ENCODE results near the gene FES. TPM values are rescaled to one million over a fixed set of nuclear protein-coding genes. Genes with fewer than 3 reads are reported as not detected.

Gene FES
- total RNA-seq, 1 experiment from 2014 or later = 6.7 TPM

GRCh38 chr15:90866800-90867199, 17.5 kb upstream of the FES start:
- Histone ChIP-seq H3K27ac (ENCODE audit: insufficient read length, low read depth, low read length) (no peak overlapping the region), H3K23ac (ENCODE audit: insufficient read length, low read depth, low read length) (no peak overlapping the region), H3K9ac (ENCODE audit: extremely low read depth, insufficient read length, low read length) (no peak overlapping the region), H3K56ac (ENCODE audit: insufficient read length, low read depth, low read length) (no peak overlapping the region), H3K9me3 (ENCODE audit: control insufficient read depth, low read depth, low read length) (no peaks in the 10 kb centered on the region), H3K79me2 (ENCODE audit: insufficient read depth, low read length) (no peaks in the 10 kb centered on the region), H2BK120ac (ENCODE audit: low read depth, low read length, poor library complexity, severe bottlenecking) (no peak overlapping the region), H4K8ac (replicated peaks; ENCODE audit: insufficient read length, low read depth, low read length) (no peak overlapping the region), H3K4me2 (ENCODE audit: insufficient read depth, insufficient read length, low read length) (no peak overlapping the region), H3K4me1 (ENCODE audit: insufficient read depth, low read length) (peaks cover 3% of the 10 kb centered on the region; the same call in 1 of the 2 replicates), H3K14ac (ENCODE audit: insufficient read depth, low read length) (no peak overlapping the region), H3K23me2 (ENCODE audit: insufficient read length, low read depth, low read length, poor library complexity, severe bottlenecking) (peaks cover 4% of the 10 kb centered on the region), H2AFZ (ENCODE audit: low read length) (no peak overlapping the region), H2BK5ac (ENCODE audit: insufficient read length, low read length) (no peak overlapping the region), H3K79me1 (ENCODE audit: insufficient read depth, low read depth, low read length, poor library complexity, severe bottlenecking) (no peaks in the 10 kb centered on the region), H4K5ac (ENCODE audit: insufficient read length, low read depth, low read length) (no peak overlapping the region), H4K91ac (ENCODE audit: insufficient read length, low read depth, low read length) (no peak overlapping the region), H2AK5ac (ENCODE audit: insufficient read length, low read length) (no peak overlapping the region), H3K4ac (ENCODE audit: low read depth, low read length) (no peak overlapping the region), H4K20me1 (ENCODE audit: control insufficient read depth, insufficient read depth, insufficient read length) (no peaks in the 10 kb centered on the region), H3K18ac (ENCODE audit: insufficient read length, low read depth, low read length) (no peak overlapping the region), H3K27me3 (ENCODE audit: insufficient read depth, low read length) (no peaks in the 10 kb centered on the region), H2BK20ac (ENCODE audit: low read depth, low read length, poor library complexity, severe bottlenecking) (no peak overlapping the region), H2BK12ac (ENCODE audit: insufficient read length, low read depth, low read length) (no peak overlapping the region), H2BK15ac (ENCODE audit: low read depth, low read length) (no peak overlapping the region), H3T11ph (ENCODE audit: low read length) (no peak overlapping the region)
- no peak for DNase-seq
- peaks cover 33 to 38% of the 10 kb centered on the region in 2 experiments for H3K4me1 Mint-ChIP-seq
- no peak overlapping the region for H3K4me3 Mint-ChIP-seq
- H3K27ac Mint-ChIP-seq = no peak overlapping the region; a peak in 1 of 7 replicates
- H3K9me3 Mint-ChIP-seq = peaks cover 0 to 2% of the 10 kb centered on the region in 2 experiments; a peak in 2 of 5 replicates
- no peaks in the 10 kb centered on the region for H3K27me3 Mint-ChIP-seq (ENCODE audit: low read depth)
- WGBS (ENCODE audit: extremely low coverage, insufficient read length, low lambda C conversion rate) = no CpG with 5 or more reads among the region's 3 CpGs
- H3K36me3 Mint-ChIP-seq (ENCODE audit: insufficient read depth in 1 of 3, low read depth in 3 of 3) = no peaks in the 10 kb centered on the region; a peak in 1 of 7 replicates
- TF ChIP-seq, protein P1, sequence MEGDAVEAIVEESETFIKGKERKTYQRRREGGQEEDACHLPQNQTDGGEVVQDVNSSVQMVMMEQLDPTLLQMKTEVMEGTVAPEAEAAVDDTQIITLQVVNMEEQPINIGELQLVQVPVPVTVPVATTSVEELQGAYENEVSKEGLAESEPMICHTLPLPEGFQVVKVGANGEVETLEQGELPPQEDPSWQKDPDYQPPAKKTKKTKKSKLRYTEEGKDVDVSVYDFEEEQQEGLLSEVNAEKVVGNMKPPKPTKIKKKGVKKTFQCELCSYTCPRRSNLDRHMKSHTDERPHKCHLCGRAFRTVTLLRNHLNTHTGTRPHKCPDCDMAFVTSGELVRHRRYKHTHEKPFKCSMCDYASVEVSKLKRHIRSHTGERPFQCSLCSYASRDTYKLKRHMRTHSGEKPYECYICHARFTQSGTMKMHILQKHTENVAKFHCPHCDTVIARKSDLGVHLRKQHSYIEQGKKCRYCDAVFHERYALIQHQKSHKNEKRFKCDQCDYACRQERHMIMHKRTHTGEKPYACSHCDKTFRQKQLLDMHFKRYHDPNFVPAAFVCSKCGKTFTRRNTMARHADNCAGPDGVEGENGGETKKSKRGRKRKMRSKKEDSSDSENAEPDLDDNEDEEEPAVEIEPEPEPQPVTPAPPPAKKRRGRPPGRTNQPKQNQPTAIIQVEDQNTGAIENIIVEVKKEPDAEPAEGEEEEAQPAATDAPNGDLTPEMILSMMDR (conservative IDR thresholded peaks at IDR 0.05) = no peak

Data from H9 (cell line).